HG02798 (cell line): Measurements from ENCODE around the gene HMG20B.

Experiments used
- ATAC-seq: cut with Tn5 transposase; IDR thresholded peaks from one replicate; pipeline ENCODE4 v1.9.1; 2021; ENCODE audit warnings: mild to moderate bottlenecking; ENCODE audit not compliant: unreplicated experiment, poor library complexity

Gene HMG20B

GRCh38 chr19:3604227-3604986 is 31.7 kb downstream of the HMG20B start:
- ATAC-seq, result no peak

- no peak for ATAC-seq
Measured at GRCh38 chr19:3604987-3605343, 32.2 kb downstream of the HMG20B start.

GRCh38 chr19:3605361-3605760 is 32.6 kb downstream of the HMG20B start:
- no peak for ATAC-seq

- ATAC-seq, result no peak
Measured at GRCh38 chr19:3605770-3606169, 33.0 kb downstream of the HMG20B start.

- ATAC-seq, result no peak
Measured at GRCh38 chr19:3606174-3606689, 33.5 kb downstream of the HMG20B start.

- ATAC-seq, result no peak
Measured at GRCh38 chr19:3606690-3607289, 34.0 kb downstream of the HMG20B start, which contains the start of gene TBXA2R. TSS of gene TBXA2R (minus strand) at chr19:3606875. CDS start at chr19:3600634, 6,241 bp downstream.

GRCh38 chr19:3607303-3608078 is 34.7 kb downstream of the HMG20B start:
- ATAC-seq, result no peak

GRCh38 chr19:3608079-3608641 is 35.4 kb downstream of the HMG20B start:
- ATAC-seq, result no peak

GRCh38 chr19:3608750-3609322 is 36.1 kb downstream of the HMG20B start:
- ATAC-seq, result no peak

- no peak for ATAC-seq
Measured at GRCh38 chr19:3609779-3610719, 37.3 kb downstream of the HMG20B start.

- no peak for ATAC-seq
Measured at GRCh38 chr19:3610745-3611717, 38.3 kb downstream of the HMG20B start.

- no peak for ATAC-seq
Measured at GRCh38 chr19:3611841-3612240, 39.1 kb downstream of the HMG20B start.

- ATAC-seq, result no peak
Measured at GRCh38 chr19:3612330-3612729, 39.6 kb downstream of the HMG20B start.

GRCh38 chr19:3612901-3613741 is 40.4 kb downstream of the HMG20B start:
- no peak for ATAC-seq

GRCh38 chr19:3613818-3614661 is 41.3 kb downstream of the HMG20B start:
- no peak for ATAC-seq

- ATAC-seq, result no peak
Measured at GRCh38 chr19:3614858-3615505, 42.2 kb downstream of the HMG20B start.
